Transverse colon (tissue), 4 donors: ENCODE data around the gene BMP6.

Source experiments
- CTCF ChIP-seq, 5 experiments: fragments of 200-600 bp in 3 of 5; fragments of 450-650 bp in 2 of 5; sonication (generic) in 3 of 5; IDR thresholded peaks; 1 replicate in 2 of 5; 2 replicates in 3 of 5; pipeline ENCODE4 v1.5.1; 2016 to 2017; ENCODE audit warnings: antibody characterized with exemption in 5 of 5, inconsistent platforms in 3 of 5, mild to moderate bottlenecking in 2 of 5, moderate library complexity in 1 of 5
- EP300 ChIP-seq: sonication (generic); formaldehyde crosslinking; IDR thresholded peaks from one replicate; pipeline ENCODE4 v1.6.1; 2017; ENCODE audit warnings: antibody characterized with exemption, low read depth
- POLR2A ChIP-seq: fragments of 450-650 bp; IDR thresholded peaks from one replicate; pipeline ENCODE4 v1.6.1; 2016; ENCODE audit warnings: antibody characterized with exemption, mild to moderate bottlenecking, moderate library complexity
- POLR2AphosphoS5 ChIP-seq, 3 donors: sonication (generic); formaldehyde crosslinking; IDR thresholded peaks; one replicate each; pipeline ENCODE4 v1.6.1; 2016; ENCODE audit warnings: antibody characterized with exemption in 3 of 3

GRCh38 chr6:7692453-7692784, 33.5 kb upstream of the BMP6 start:
- no peak for TF ChIP-seq CTCF (IDR thresholded peaks at IDR 0.05)
- TF ChIP-seq POLR2A: no peak
- TF ChIP-seq EP300: no peak
- no peak for TF ChIP-seq POLR2AphosphoS5 (IDR thresholded peaks at IDR 0.05)
